Heart left ventricle (tissue), 13 donors: ENCODE data around the gene REELD1.

Source experiments
- CTCF ChIP-seq, 12 donors: fragments of 200-600 bp; sonication (generic) in 4 of 12; IDR thresholded peaks; one replicate each; pipeline versions ENCODE4 v1.5.0 to v1.8.0; 2018 to 2022; ENCODE audit warnings: antibody characterized with exemption in 12 of 12, mild to moderate bottlenecking in 5 of 12
- POLR2A ChIP-seq, 2 donors: fragments of 450-650 bp; IDR thresholded peaks; one replicate each; pipeline ENCODE4 v1.6.1; 2017; ENCODE audit warnings: antibody characterized with exemption in 2 of 2, mild to moderate bottlenecking in 2 of 2, moderate library complexity in 2 of 2
- donor health status: ischemic (EF 13 %, LVEDD 7.1; RV severe dilation, severe dysfunction).
- donor health status: DM: no; HTN: yes; CAD: no.
- donor health status: DM: no; HTN: no; CAD: no.
- donor health status: ischemic (EF 25% LVEDD 6.9; RV normal size, moderate dysfunction).
- donor health status: ischemic (EF 25% LVEDD 5.7; RV mildly dilated, moderate dysfunction).
- donor health status: ischemic (EF 35%, LVEDD 5.7; RV mildly dilated, moderate dysfunction).
- donor health status: nonischemic (EF 11% LVEDD 7.7; RV severe dilation, severe dysfunction).
- donor health status: DM: yes; HTN: yes; CAD: no.
- donor health status: PGD.
- donor health status: ischemic (EF 29% LVEDD 5.4; RV normal size, mild dysfunction).
- donor health status: nonischemic (EF 23%, LVEDD 6.1; RV moderate dilation, normal function).

- no peak for TF ChIP-seq CTCF (IDR thresholded peaks at IDR 0.05)
- no peak for TF ChIP-seq POLR2A (IDR thresholded peaks at IDR 0.05)
These were observed 46.7 kb downstream of the REELD1 start for GRCh38 chr4:146261041-146261440.
